Measurements from ENCODE around the gene PLA2G4F.

The PLA2G4F gene

DNA sequence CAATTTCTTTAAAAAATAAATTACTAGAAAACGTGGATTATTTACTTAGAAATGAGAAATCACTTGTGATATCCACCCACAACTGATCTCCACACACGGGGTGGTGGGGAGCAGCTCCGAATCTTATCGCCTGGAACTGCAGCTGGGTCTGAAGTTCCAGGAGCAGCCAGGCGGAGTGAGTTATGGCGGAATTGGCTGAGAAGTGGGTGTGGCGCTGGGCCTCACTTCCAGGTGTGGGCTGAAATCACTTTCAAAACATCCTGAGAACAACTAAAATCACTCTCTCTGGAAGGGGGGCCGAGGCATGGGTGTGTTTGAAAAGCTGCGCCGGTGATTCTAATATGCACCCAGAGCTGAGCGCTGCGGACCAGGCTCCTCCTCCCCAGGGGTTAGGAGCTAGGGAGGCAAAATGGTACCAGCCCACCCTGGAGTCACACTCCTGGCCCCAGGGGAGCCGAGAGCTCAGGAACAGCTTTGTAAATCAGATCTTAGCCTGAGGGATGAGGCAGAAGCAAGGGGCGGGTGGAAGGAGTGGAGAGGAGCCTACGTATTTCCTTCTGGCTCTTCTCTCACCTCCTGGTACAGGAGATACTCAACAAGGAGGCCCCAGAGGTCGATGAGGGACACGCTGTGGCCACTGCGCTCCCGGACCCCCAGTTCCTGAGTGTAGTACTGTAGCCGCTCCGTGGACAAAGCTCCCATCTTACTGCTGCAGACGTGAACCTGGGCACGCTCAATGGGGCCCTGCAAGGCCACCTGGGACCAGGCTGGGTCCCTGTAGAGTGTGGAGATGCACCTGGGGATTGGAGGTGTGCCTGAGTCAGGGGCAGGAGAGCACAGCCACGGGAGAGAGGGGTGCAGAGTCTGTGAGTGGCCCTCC is 9.6 kb downstream of the PLA2G4F start:
- CTCF ChIA-PET = interaction anchor here (1.0 to 1.5 kb wide), 2 partner anchors 12 to 238 kb away, joined by 3 read pairs; no protein-coding TSS in a partner anchor
- DNase-seq = peak; percentile 10
- no peak overlapping the region for H3K27ac Mint-ChIP-seq
- H3K36me3 Mint-ChIP-seq = no peaks in the 10 kb centered on the region
- H3K4me1 Mint-ChIP-seq = no peaks in the 10 kb centered on the region
- H3K9me3 Mint-ChIP-seq = no peaks in the 10 kb centered on the region
- H3K4me3 Mint-ChIP-seq = no peak overlapping the region
- peaks cover 7% of the 10 kb centered on the region for H3K27me3 Mint-ChIP-seq

DNA sequence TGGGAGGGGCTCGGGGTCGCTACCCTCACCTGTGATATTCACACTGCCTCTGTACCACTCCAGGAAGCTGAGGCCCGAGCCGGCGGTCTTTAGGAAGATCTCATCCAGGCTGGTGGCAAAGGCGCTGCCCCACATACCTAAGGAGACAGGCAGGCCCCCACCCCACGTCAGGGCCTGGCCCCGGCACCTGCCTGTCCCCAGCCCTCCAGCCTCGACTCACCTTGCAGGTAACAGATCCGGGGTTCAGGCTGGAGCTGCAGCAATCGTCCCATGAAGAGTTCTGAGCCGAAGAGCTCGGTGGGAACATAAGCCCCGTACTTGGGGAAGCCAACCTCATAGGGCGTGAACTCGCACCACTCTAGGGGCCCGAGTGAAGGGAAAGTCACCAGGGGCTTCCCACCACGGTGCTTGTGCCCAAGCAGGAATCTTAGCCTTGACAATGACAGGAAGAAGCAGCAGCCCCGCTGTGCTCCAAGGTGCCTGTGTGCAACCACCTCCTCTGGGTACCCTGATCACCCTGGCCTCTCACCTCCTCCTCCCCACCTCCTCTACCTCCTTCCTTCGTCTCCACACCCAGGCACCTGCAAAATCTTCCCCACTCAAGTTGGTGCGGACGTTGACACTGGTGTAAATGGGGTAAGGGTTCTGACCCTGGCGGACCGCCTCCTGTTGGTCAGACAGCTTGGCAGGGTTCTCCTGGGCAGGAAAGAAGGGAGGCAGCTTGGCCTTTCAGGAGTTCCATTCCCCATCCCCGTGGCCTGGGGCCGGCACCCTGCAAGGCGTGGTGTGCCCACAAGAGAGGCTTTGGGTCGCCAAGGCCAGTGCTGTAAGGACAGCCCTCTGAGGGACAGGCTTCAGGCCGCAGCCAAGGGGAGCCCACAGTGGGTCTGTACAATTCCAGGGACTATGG is 10.6 kb downstream of the PLA2G4F start:
- DNase-seq = peak; percentile 8
- Mint-ChIP-seq H3K27me3 (peaks cover 12% of the 10 kb centered on the region), H3K9me3 (no peaks in the 10 kb centered on the region), H3K36me3 (no peaks in the 10 kb centered on the region), H3K27ac (no peak overlapping the region), H3K4me3 (no peak overlapping the region), H3K4me1 (no peaks in the 10 kb centered on the region)
- CTCF ChIA-PET = interaction anchor here (1.0 to 1.5 kb wide), 2 partner anchors 11 to 239 kb away, joined by 3 read pairs; no protein-coding TSS in a partner anchor

DNA sequence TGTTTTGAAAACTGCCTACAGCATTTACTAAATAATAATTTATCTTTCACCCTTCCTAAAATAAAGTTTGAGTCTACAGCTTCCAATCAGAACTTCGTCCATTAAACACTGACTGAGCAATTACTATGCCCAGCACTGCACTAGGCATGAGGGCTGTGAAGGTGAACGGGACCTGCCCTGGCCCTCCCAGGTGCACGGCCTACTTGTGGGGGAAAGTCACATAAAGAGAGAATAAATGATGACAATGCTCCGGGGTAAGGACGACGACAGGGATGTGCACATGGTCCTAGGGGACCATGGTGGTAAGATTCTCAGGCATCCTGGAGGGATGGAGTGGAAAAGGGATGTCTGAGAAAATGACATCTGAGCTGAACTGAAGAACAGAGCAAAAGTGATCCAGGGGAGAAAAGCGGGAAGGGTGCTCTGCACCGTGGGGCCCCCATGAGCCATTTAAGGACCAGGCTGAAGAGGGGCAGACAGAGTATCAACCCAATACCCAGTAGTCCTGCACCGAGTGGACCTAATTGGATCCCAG is 11.5 kb downstream of the PLA2G4F start:
- H3K27me3 Mint-ChIP-seq = peaks cover 18% of the 10 kb centered on the region
- CTCF ChIA-PET = no interaction called here
- H3K27ac Mint-ChIP-seq = no peak overlapping the region
- H3K4me3 Mint-ChIP-seq = no peak overlapping the region
- no peaks in the 10 kb centered on the region for H3K4me1 Mint-ChIP-seq
- H3K36me3 Mint-ChIP-seq = no peaks in the 10 kb centered on the region
- peak; percentile 8 for DNase-seq
- no peaks in the 10 kb centered on the region for H3K9me3 Mint-ChIP-seq

DNA sequence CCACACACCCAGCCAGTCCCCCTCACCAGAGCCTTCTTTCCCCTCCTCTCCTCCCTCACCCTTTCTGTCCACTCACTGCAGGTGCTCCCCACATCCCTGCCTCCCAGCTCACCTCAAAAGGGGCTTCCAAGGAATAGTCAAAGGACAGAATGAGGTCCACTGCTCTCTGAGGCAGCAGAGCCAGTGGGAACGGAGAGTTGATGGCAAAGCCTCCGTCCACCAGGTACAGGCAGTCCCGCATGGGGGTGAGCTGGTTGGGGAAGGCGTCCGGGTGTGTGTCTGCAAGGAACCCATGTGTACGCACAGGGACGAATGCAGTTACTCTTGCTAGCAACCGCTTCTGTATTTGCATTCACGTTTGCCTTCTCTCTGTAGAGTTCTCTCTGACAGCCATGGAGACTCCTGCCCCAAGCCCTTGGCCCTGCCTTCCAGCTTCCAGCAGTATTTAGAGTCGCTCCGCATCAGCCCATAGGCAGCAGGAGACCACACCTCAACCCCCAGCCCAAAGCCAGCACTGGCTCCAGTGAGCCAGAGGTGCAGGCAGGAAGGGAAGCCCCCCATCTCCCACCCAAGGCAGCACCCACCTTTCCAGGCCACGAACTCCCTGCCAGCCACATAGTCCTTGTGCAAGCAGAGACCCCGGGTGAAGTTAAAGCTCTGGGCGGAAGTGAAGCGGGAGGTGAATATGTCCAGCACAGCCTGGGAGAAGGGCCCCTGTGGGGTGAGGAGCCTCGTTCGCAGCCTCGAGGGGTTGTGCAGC is 12.4 kb downstream of the PLA2G4F start:
- peaks cover 25% of the 10 kb centered on the region for H3K27me3 Mint-ChIP-seq
- DNase-seq = peak; percentile 7
- H3K36me3 Mint-ChIP-seq = no peaks in the 10 kb centered on the region
- H3K9me3 Mint-ChIP-seq = no peaks in the 10 kb centered on the region
- H3K4me1 Mint-ChIP-seq = no peaks in the 10 kb centered on the region
- CTCF ChIA-PET = no interaction called here
- no peak overlapping the region for H3K4me3 Mint-ChIP-seq
- H3K27ac Mint-ChIP-seq = no peak overlapping the region

- no peak for DNase-seq
- no peaks in the 10 kb centered on the region for H3K9me3 Mint-ChIP-seq
- CTCF ChIA-PET = interaction anchor here (1.7 kb wide), 1 partner anchor 13 kb away, joined by 5 read pairs; no protein-coding TSS in a partner anchor
- H3K36me3 Mint-ChIP-seq = no peaks in the 10 kb centered on the region
- H3K27me3 Mint-ChIP-seq = peaks cover 27% of the 10 kb centered on the region
- no peak overlapping the region for H3K27ac Mint-ChIP-seq
- no peaks in the 10 kb centered on the region for H3K4me1 Mint-ChIP-seq
- H3K4me3 Mint-ChIP-seq = no peak overlapping the region
Measured at GRCh38 chr15:42143356-42143755, 13.1 kb downstream of the PLA2G4F start.

- Mint-ChIP-seq H3K4me3 (no peak overlapping the region), H3K27ac (no peak overlapping the region), H3K27me3 (peaks cover 38% of the 10 kb centered on the region), H3K4me1 (no peaks in the 10 kb centered on the region), H3K9me3 (no peaks in the 10 kb centered on the region), H3K36me3 (no peaks in the 10 kb centered on the region)
- peak; percentile 14 for DNase-seq
- CTCF ChIA-PET = interaction anchor here (1.7 kb wide), 1 partner anchor 12 kb away, joined by 5 read pairs; no protein-coding TSS in a partner anchor
Measured at GRCh38 chr15:42141795-42142667, 14.4 kb downstream of the PLA2G4F start.

DNA sequence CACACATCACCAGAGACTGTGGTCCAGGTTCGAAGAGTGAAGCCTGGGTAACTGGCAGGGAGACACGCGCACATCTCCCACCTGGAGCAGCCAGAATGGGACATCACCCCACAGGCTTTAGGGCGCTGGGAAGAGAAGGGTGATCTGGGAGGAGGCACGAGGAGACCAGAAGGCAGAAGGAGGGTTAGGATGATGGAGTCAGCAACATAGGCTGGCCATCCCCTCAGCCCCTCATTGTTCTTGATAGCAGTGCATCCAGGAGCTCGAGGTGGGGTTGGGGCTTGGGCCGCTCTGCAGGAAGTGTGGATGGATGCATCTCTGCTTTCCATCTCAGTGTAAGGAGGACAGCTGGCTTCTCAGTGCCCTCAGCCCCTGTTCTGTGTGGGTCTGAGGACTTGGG is 15.2 kb downstream of the PLA2G4F start:
- DNase-seq = peak; percentile 10
- Mint-ChIP-seq H3K4me1 (no peaks in the 10 kb centered on the region), H3K4me3 (no peak overlapping the region), H3K9me3 (no peaks in the 10 kb centered on the region), H3K36me3 (no peaks in the 10 kb centered on the region), H3K27me3 (peaks cover 38% of the 10 kb centered on the region), H3K27ac (no peak overlapping the region)
- CTCF ChIA-PET = no interaction called here

GRCh38 chr15:42140383-42141070 is 15.9 kb downstream of the PLA2G4F start:
- CTCF ChIA-PET = interaction anchor here (0.6 to 1.2 kb wide), 2 partner anchors 11 to 54 kb away, joined by 3 read pairs; no protein-coding TSS in a partner anchor
- peak; percentile 13 for DNase-seq
- H3K27ac Mint-ChIP-seq = no peak overlapping the region
- H3K9me3 Mint-ChIP-seq = no peaks in the 10 kb centered on the region
- H3K4me3 Mint-ChIP-seq = no peak overlapping the region
- H3K27me3 Mint-ChIP-seq = peaks cover 37% of the 10 kb centered on the region
- H3K36me3 Mint-ChIP-seq = no peaks in the 10 kb centered on the region
- peaks cover 1% of the 10 kb centered on the region for H3K4me1 Mint-ChIP-seq

- CTCF ChIA-PET = interaction anchor here (0.6 to 2.9 kb wide), 10 partner anchors 10 to 149 kb away, joined by 3 to 38 read pairs (median 4); no protein-coding TSS in a partner anchor
- Mint-ChIP-seq H3K4me3 (no peak overlapping the region), H3K27me3 (peaks cover 35% of the 10 kb centered on the region), H3K9me3 (no peaks in the 10 kb centered on the region), H3K36me3 (no peaks in the 10 kb centered on the region), H3K27ac (no peak overlapping the region), H3K4me1 (peaks cover 3% of the 10 kb centered on the region)
- DNase-seq = no peak
Measured at GRCh38 chr15:42139596-42139995, 16.8 kb downstream of the PLA2G4F start.

DNA sequence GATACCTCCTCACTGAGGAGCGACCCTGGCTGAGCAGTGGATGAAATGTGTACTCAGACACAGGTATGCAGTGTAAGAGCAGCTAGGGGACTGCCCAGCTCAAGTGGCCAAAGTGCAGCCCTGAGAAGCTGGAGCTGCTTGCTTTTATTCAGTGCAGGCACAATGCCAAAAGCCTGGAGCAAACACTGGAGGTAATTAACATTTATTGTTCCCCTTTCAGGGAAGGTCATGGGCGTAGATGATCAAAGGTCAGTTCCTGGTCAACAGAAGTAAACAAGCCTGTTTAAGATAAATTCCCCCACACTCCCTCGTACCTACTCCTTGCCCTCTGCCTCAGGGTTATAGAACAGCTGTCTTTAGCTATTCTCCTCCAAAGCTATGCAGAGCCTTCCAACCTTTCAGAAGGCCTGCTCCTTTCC is 17.5 kb downstream of the PLA2G4F start:
- DNase-seq = peak; percentile 3
- Mint-ChIP-seq H3K4me1 (peaks cover 3% of the 10 kb centered on the region), H3K4me3 (no peak overlapping the region), H3K9me3 (no peaks in the 10 kb centered on the region), H3K27ac (no peak overlapping the region), H3K36me3 (no peaks in the 10 kb centered on the region), H3K27me3 (peaks cover 35% of the 10 kb centered on the region)
- CTCF ChIA-PET = interaction anchor here (0.8 to 2.9 kb wide), 17 partner anchors 10 to 333 kb away, joined by 3 to 38 read pairs (median 4); partner anchors contain the start of gene PLA2G4D

DNA sequence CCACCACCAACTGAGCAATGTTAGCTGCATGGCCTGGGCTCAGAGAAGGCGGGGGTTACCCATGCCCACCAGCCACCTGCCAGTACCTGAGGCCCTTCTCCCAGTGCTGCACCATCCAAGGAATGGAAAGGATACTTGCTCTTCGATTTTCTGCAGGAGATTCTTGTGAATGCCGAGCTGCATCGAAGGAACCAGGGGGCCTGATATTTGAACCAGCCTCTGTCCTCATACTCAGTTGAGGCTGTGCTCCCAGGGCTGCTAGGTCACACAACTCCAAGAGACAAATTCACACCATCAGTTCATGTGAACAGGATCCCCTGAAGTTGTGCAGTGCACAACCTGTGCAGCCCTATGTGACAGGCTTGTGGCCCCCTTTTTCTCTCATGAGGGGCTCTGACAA is 18.0 kb downstream of the PLA2G4F start:
- Mint-ChIP-seq H3K9me3 (no peaks in the 10 kb centered on the region), H3K27ac (no peak overlapping the region), H3K27me3 (peaks cover 35% of the 10 kb centered on the region), H3K4me1 (peaks cover 3% of the 10 kb centered on the region), H3K36me3 (no peaks in the 10 kb centered on the region), H3K4me3 (no peak overlapping the region)
- peak; percentile 11 for DNase-seq
- CTCF ChIA-PET = interaction anchor here (0.6 to 2.9 kb wide), 18 partner anchors 10 to 597 kb away, joined by 3 to 38 read pairs (median 4); partner anchors contain the start of gene PLA2G4D
